Measurements from ENCODE around the gene MARCO. TPM values are rescaled to one million over a fixed set of nuclear protein-coding genes. Genes with fewer than 3 reads are reported as not detected.

MARCO gene
- total and polyA plus RNA-seq, 2 donors (not counting 3 experiments of a cell fraction or from before 2014, with no cell fraction given) = not detected

- Histone ChIP-seq H3K9ac (replicated peaks; ENCODE audit: extremely low read depth, insufficient read depth, low read length) (no peak overlapping the region), H3K4me3 (replicated peaks in 1 of 3; ENCODE audit: insufficient read depth in 1 of 3, low read depth in 1 of 3, low read length in 3 of 3) (no peak overlapping the region), H3K36me3 (ENCODE audit: control insufficient read depth in 2 of 2, extremely low read depth in 1 of 2, insufficient read depth in 2 of 2, low read length in 2 of 2) (no peaks in the 10 kb centered on the region), H3K79me2 (ENCODE audit: control insufficient read depth, insufficient read depth, low read length) (no peaks in the 10 kb centered on the region), H3K4me2 (ENCODE audit: insufficient read depth, low read length) (no peak overlapping the region), H3K4me1 (ENCODE audit: control insufficient read depth, extremely low read depth, insufficient read depth, low read length) (no peaks in the 10 kb centered on the region), H4K20me1 (replicated peaks; ENCODE audit: control insufficient read depth, extremely low read depth, insufficient read depth, low read length) (no peaks in the 10 kb centered on the region), H3K27me3 (ENCODE audit: control insufficient read depth in 2 of 2, insufficient read depth in 2 of 2, low read length in 2 of 2) (no peaks in the 10 kb centered on the region), H3K27ac (ENCODE audit: insufficient read depth, low read depth, low read length) (no peak overlapping the region), H3K9me1 (replicated peaks; ENCODE audit: control insufficient read depth, extremely low read depth, insufficient read depth, low read length) (no peaks in the 10 kb centered on the region), H2AFZ (ENCODE audit: low read depth, low read length) (no peak overlapping the region), H3K9me3 (replicated peaks; ENCODE audit: control insufficient read depth, insufficient read depth, low read length) (no peaks in the 10 kb centered on the region)
- CTCF ChIA-PET = no interaction called here
- BruUV-seq (replicated peaks) = no TSS peak
- intact Hi-C loops (cut with micrococcal nuclease) (no loop called here), dilution Hi-C loops (cut with MboI; ENCODE audit: extremely low pct_ligation_motif_present, low sequenced_read_pairs) (no loop called here)
- TF ChIP-seq GATA2 (IDR thresholded peaks at IDR 0.05; ENCODE audit: insufficient read depth, insufficient read length, low read depth, low read length) (no peak), POLR2AphosphoS5 (IDR thresholded peaks at IDR 0.05; ENCODE audit: insufficient read depth, low read depth, low read length) (no peak), CTCF (IDR thresholded peaks at IDR 0.05; ENCODE audit: extremely low read depth in 1 of 2, insufficient read depth in 1 of 2, low read depth in 1 of 2, low read length in 2 of 2) (no peak)
- POLR2A ChIA-PET = no interaction called here
- FAIRE-seq (no peak), DNase-seq (ENCODE audit: low read depth, low spot score) (no peak)
Measured at GRCh38 chr2:118980573-118980972, 38.6 kb downstream of the MARCO start.

- no peaks in the 10 kb centered on the region for H3K9me3 ChIP-seq (replicated peaks; ENCODE audit: control insufficient read depth, insufficient read depth, low read length)
- intact Hi-C loops (cut with micrococcal nuclease) = no loop called here
- FAIRE-seq = no peak
- dilution Hi-C loops (cut with MboI; ENCODE audit: extremely low pct_ligation_motif_present, low sequenced_read_pairs) = no loop called here
- no peak for DNase-seq (ENCODE audit: low read depth, low spot score)
- H3K4me3 ChIP-seq (replicated peaks in 1 of 3; ENCODE audit: insufficient read depth in 1 of 3, low read depth in 1 of 3, low read length in 3 of 3) = no peak overlapping the region
- H3K4me2 ChIP-seq (ENCODE audit: insufficient read depth, low read length) = no peak overlapping the region
- CTCF ChIA-PET = no interaction called here
- H3K79me2 ChIP-seq (ENCODE audit: control insufficient read depth, insufficient read depth, low read length) = no peaks in the 10 kb centered on the region
- no peak for TF ChIP-seq POLR2A (IDR thresholded peaks at IDR 0.05; ENCODE audit: low read depth, low read length)
- no peak for TF ChIP-seq MYC (IDR thresholded peaks at IDR 0.05; ENCODE audit: low read depth, low read length)
- TF ChIP-seq CTCF (IDR thresholded peaks at IDR 0.05; ENCODE audit: extremely low read depth in 1 of 2, insufficient read depth in 1 of 2, low read depth in 1 of 2, low read length in 2 of 2) = no peak
- no peak for TF ChIP-seq EZH2 (IDR thresholded peaks at IDR 0.05; ENCODE audit: borderline replicate concordance, low read depth, low read length, severe bottlenecking)
- no peak for TF ChIP-seq POLR2AphosphoS5 (IDR thresholded peaks at IDR 0.05; ENCODE audit: insufficient read depth, low read depth, low read length)
- no peak for TF ChIP-seq FOS (IDR thresholded peaks at IDR 0.05; ENCODE audit: borderline replicate concordance, insufficient read depth, low read length)
- TF ChIP-seq MAX (IDR thresholded peaks at IDR 0.05; ENCODE audit: insufficient read depth, insufficient read length) = no peak
- no peak for TF ChIP-seq JUN (IDR thresholded peaks at IDR 0.05; ENCODE audit: borderline replicate concordance, insufficient read depth, insufficient read length, low read depth)
- TF ChIP-seq GATA2 (IDR thresholded peaks at IDR 0.05; ENCODE audit: insufficient read depth, insufficient read length, low read depth, low read length) = no peak
- no TSS peak for BruUV-seq (replicated peaks)
- no peak overlapping the region for H3K27ac ChIP-seq (ENCODE audit: insufficient read depth, low read depth, low read length)
- H3K9me1 ChIP-seq (replicated peaks; ENCODE audit: control insufficient read depth, extremely low read depth, insufficient read depth, low read length) = no peaks in the 10 kb centered on the region
- no peak overlapping the region for H3K9ac ChIP-seq (replicated peaks; ENCODE audit: extremely low read depth, insufficient read depth, low read length)
- no peaks in the 10 kb centered on the region for H3K4me1 ChIP-seq (ENCODE audit: control insufficient read depth, extremely low read depth, insufficient read depth, low read length)
- H2AFZ ChIP-seq (ENCODE audit: low read depth, low read length) = no peak overlapping the region
- H3K36me3 ChIP-seq (ENCODE audit: control insufficient read depth in 2 of 2, extremely low read depth in 1 of 2, insufficient read depth in 2 of 2, low read length in 2 of 2) = no peaks in the 10 kb centered on the region
- H3K27me3 ChIP-seq (ENCODE audit: control insufficient read depth in 2 of 2, insufficient read depth in 2 of 2, low read length in 2 of 2) = no peaks in the 10 kb centered on the region
- no peaks in the 10 kb centered on the region for H4K20me1 ChIP-seq (replicated peaks; ENCODE audit: control insufficient read depth, extremely low read depth, insufficient read depth, low read length)
- POLR2A ChIA-PET = interaction anchor here (0.6 kb wide), 1 partner anchor 87 kb away, joined by 7 read pairs; no protein-coding TSS in a partner anchor
Measured at GRCh38 chr2:118981632-118982031, 39.6 kb downstream of the MARCO start.
